ENCODE results near the gene TIAM1. TPM values are rescaled to one million over a fixed set of nuclear protein-coding genes. Genes with fewer than 3 reads are reported as not detected.

Gene TIAM1
- total and polyA plus RNA-seq, 2 of the 8 experiments (the other 6 are each of a cell fraction or from before 2014, with no cell fraction given), result 10.1 to 30.7 TPM

GRCh38 chr21:31305888-31306287, 38.2 kb downstream of the TIAM1 start:
- Histone ChIP-seq H3K36me3 (ENCODE audit: control insufficient read depth in 2 of 4, insufficient read depth in 4 of 4, low read length in 3 of 4) (no peaks in the 10 kb centered on the region), H2BK20ac (ENCODE audit: low read length) (no peak overlapping the region), H3K27me3 (replicated peaks in 1 of 4; ENCODE audit: control insufficient read depth in 3 of 4, extremely low read depth in 1 of 4, insufficient read depth in 3 of 4, low read length in 3 of 4) (no peaks in the 10 kb centered on the region), H3K14ac (ENCODE audit: insufficient read length) (no peak overlapping the region), H3K27ac (ENCODE audit: low read depth, low read length) (no peak overlapping the region), H3K4me2 (ENCODE audit: insufficient read depth in 1 of 2, low read depth in 2 of 2, low read length in 2 of 2) (no peak overlapping the region), H2BK12ac (ENCODE audit: low read depth, low read length) (no peak overlapping the region), H3K23ac (ENCODE audit: insufficient read length) (no peak overlapping the region), H2AFZ (ENCODE audit: low read length) (no peak overlapping the region), H3K18ac (ENCODE audit: extremely low read depth, low read length) (no peak overlapping the region), H2AK5ac (ENCODE audit: low read depth, low read length) (0 out of 2 replicates have a peak overlapping the region, but pooled peaks have one; percentile 45), H3K23me2 (ENCODE audit: low read depth, low read length) (no peaks in the 10 kb centered on the region), H2BK5ac (ENCODE audit: low read depth, low read length) (no peak overlapping the region), H4K8ac (ENCODE audit: extremely low read depth, insufficient read depth, low read length) (no peak overlapping the region), H2BK15ac (ENCODE audit: low read length) (no peak overlapping the region), H3K79me2 (ENCODE audit: control insufficient read depth in 1 of 2, insufficient read depth in 2 of 2, low read length in 2 of 2) (no peaks in the 10 kb centered on the region), H3K4me3 (ENCODE audit: extremely low read depth in 1 of 4, insufficient read depth in 2 of 4, low read depth in 3 of 4, low read length in 4 of 4) (no peak overlapping the region), H3K9me3 (ENCODE audit: insufficient read depth in 2 of 2, low read depth in 1 of 2, low read length in 1 of 2) (no peaks in the 10 kb centered on the region), H3K56ac (replicated peaks; ENCODE audit: insufficient read length, low read depth, low read length) (no peak overlapping the region), H3K9ac (replicated peaks in 1 of 4; ENCODE audit: extremely low read depth in 1 of 4, low read depth in 3 of 4, low read length in 3 of 4) (no peak overlapping the region), H4K20me1 (replicated peaks in 1 of 2; ENCODE audit: control insufficient read depth in 1 of 2, insufficient read depth in 2 of 2, low read length in 2 of 2) (no peaks in the 10 kb centered on the region), H3K4ac (replicated peaks; ENCODE audit: insufficient read length, low read depth, low read length) (no peak overlapping the region), H3K4me1 (replicated peaks in 1 of 4; ENCODE audit: control insufficient read depth in 3 of 4, insufficient read depth in 4 of 4, low read length in 3 of 4) (peaks cover 0 to 10% (median 8%) of the 10 kb centered on the region in 4 experiments; a peak in 5 of 7 replicates), H4K91ac (replicated peaks; ENCODE audit: insufficient read length, low read length) (no peak overlapping the region), H3K79me1 (ENCODE audit: low read depth, low read length) (peaks cover 4% of the 10 kb centered on the region; the same call in 1 of the 2 replicates), H2BK120ac (replicated peaks; ENCODE audit: low read depth, low read length) (no peak overlapping the region), H4K5ac (ENCODE audit: insufficient read length, low read depth, low read length) (peak overlapping the region; percentile 34)
- DNase-seq (ENCODE audit: low read depth in 1 of 2, low spot score in 2 of 2) (no peak), FAIRE-seq (no peak)
- POLR2A ChIA-PET (ENCODE audit: partially characterized antibody), result no interaction called here
- CTCF ChIA-PET (ENCODE audit: partially characterized antibody), result interaction anchor here (0.6 kb wide), 1 partner anchor 91 kb away, joined by 3 read pairs; no protein-coding TSS in a partner anchor
- 80% methylated on average over 4 of the region's 4 CpGs; no CpG with 5 or more reads in 1 of the 2 experiments for WGBS, 2 experiments (ENCODE audit: extremely low coverage in 1 of 2, insufficient coverage in 1 of 2, insufficient read length in 1 of 2, insufficient replicate concordance in 2 of 2, low coverage in 1 of 2, low lambda C conversion rate in 2 of 2, missing lambda C conversion rate in 1 of 2)
- TF ChIP-seq FOSL1 (IDR thresholded peaks at IDR 0.05; ENCODE audit: insufficient read depth, low read depth, low read length), result no peak
- no peak for TF ChIP-seq SP4 (IDR thresholded peaks at IDR 0.05; ENCODE audit: low read length)
- no peak for TF ChIP-seq POLR2A (IDR thresholded peaks at IDR 0.05; ENCODE audit: control extremely low read depth in 1 of 2, low read depth in 2 of 2, low read length in 2 of 2)
- no peak for TF ChIP-seq BACH1 (IDR thresholded peaks at IDR 0.05; ENCODE audit: low read length)
- TF ChIP-seq CHD1 (IDR thresholded peaks at IDR 0.05; ENCODE audit: low read depth, low read length), result no peak
- TF ChIP-seq NRF1 (IDR thresholded peaks at IDR 0.05; ENCODE audit: low read depth, low read length), result no peak
- TF ChIP-seq POU5F1 (IDR thresholded peaks at IDR 0.05; ENCODE audit: low read depth, low read length), result no peak
- no peak for TF ChIP-seq SAP30 (IDR thresholded peaks at IDR 0.05; ENCODE audit: insufficient read depth, insufficient replicate concordance, low read length)
- TF ChIP-seq CEBPB (IDR thresholded peaks at IDR 0.05; ENCODE audit: low read depth, low read length), result no peak
- TF ChIP-seq JUND (IDR thresholded peaks at IDR 0.05; ENCODE audit: low read length), result no peak
- no peak for TF ChIP-seq BCL11A (IDR thresholded peaks at IDR 0.05; ENCODE audit: low read depth in 2 of 2, low read length in 2 of 2)
- TF ChIP-seq SRF (IDR thresholded peaks at IDR 0.05; ENCODE audit: low read depth, low read length), result no peak
- no peak for TF ChIP-seq USF2 (IDR thresholded peaks at IDR 0.05; ENCODE audit: low read length)
- no peak for TF ChIP-seq CBX8 (IDR thresholded peaks at IDR 0.05; ENCODE audit: borderline replicate concordance, low read depth, low read length)
- no peak for TF ChIP-seq TBP (IDR thresholded peaks at IDR 0.05; ENCODE audit: low read depth, low read length)
